A673 (cell line): ENCODE measurements around the gene COQ8A. TPM values are rescaled to one million over a fixed set of nuclear protein-coding genes. Genes with fewer than 3 reads are reported as not detected.

Experiments
- BruUV-seq: library from RNA; stranded (reverse); fragments of 400-500 nt; replicated peaks from 2 replicates; lab custom pipeline; 2021; lab: Mats Ljungman, UMichigan
- CTCF ChIA-PET: fragments of 300-600 bp; sonication (Branson Sonifier 250); formaldehyde crosslinking; loops from one replicate; lab custom pipeline; 2022; ENCODE audit warnings: antibody characterized with exemption; lab: Charles Lee
- POLR2A ChIA-PET: fragments of 300-600 bp; sonication (Branson Sonifier 250); formaldehyde crosslinking; loops from one replicate; lab custom pipeline; 2022; ENCODE audit warnings: antibody characterized with exemption; ENCODE audit not compliant: low non-redundant PET; lab: Charles Lee
- DNase-seq: peaks from one replicate; pipeline ENCODE4 v3.0.0-alpha.2; 2015; ENCODE audit warnings: low spot score
- H3K27ac ChIP-seq: fragments of 200-600 bp; sonication (generic); 2 replicates; pipeline ENCODE4 v1.5.1; 2016; ENCODE audit warnings: mixed run types, low read depth, mild to moderate bottlenecking, mixed read lengths, antibody characterized with exemption, low read length; ENCODE audit not compliant: poor library complexity, severe bottlenecking
- H3K27me3 ChIP-seq: fragments of 200-600 bp; sonication (generic); replicated peaks from 2 replicates; pipeline ENCODE4 v1.6.1; 2017; ENCODE audit warnings: mixed run types, low read depth, mild to moderate bottlenecking, mixed read lengths, antibody characterized with exemption, low read length; ENCODE audit not compliant: insufficient read depth, poor library complexity
- H3K36me3 ChIP-seq: fragments of 200-600 bp; sonication (generic); 2 replicates; pipeline ENCODE4 v1.6.1; 2016; ENCODE audit warnings: mixed run types, mild to moderate bottlenecking, mixed read lengths, antibody characterized with exemption, low read length; ENCODE audit not compliant: insufficient read depth, poor library complexity, severe bottlenecking
- H3K4me1 ChIP-seq: fragments of 200-600 bp; sonication (generic); 2 replicates; pipeline ENCODE4 v1.6.1; 2017; ENCODE audit warnings: mixed run types, mild to moderate bottlenecking, mixed read lengths, antibody characterized with exemption, low read length; ENCODE audit not compliant: insufficient read depth, poor library complexity, severe bottlenecking
- H3K4me3 ChIP-seq: fragments of 200-600 bp; sonication (generic); 2 replicates; pipeline ENCODE4 v1.5.1; 2016; ENCODE audit warnings: low read depth, mixed run types, mild to moderate bottlenecking, mixed read lengths, low read length; ENCODE audit not compliant: poor library complexity, severe bottlenecking
- H3K9me3 ChIP-seq: fragments of 200-600 bp; sonication (generic); 2 replicates; pipeline ENCODE4 v1.6.1; 2016; ENCODE audit warnings: mixed run types, low read depth, mild to moderate bottlenecking, mixed read lengths, antibody characterized with exemption, low read length; ENCODE audit not compliant: poor library complexity, severe bottlenecking
- CTCF ChIP-seq: fragments of 300-800, 200-600 bp; sonication (generic); conservative IDR thresholded peaks from 2 replicates; pipeline ENCODE4 v1.5.1; 2017; ENCODE audit warnings: low read depth, mild to moderate bottlenecking, antibody characterized with exemption, low read length, moderate library complexity, mixed read lengths
- EZH2 ChIP-seq: fragments of 200-600 bp; sonication (generic); IDR thresholded peaks from 2 replicates; pipeline ENCODE4 v1.6.1; 2017; ENCODE audit warnings: borderline replicate concordance, low read depth, mild to moderate bottlenecking, mixed read lengths, antibody characterized with exemption, low read length; ENCODE audit not compliant: poor library complexity, severe bottlenecking
- intact Hi-C: fragments of 100-400 bp; cut with micrococcal nuclease; formaldehyde crosslinking; loops from one replicate; pipeline ENCODE4 v1.10.0; 2022; ENCODE audit not compliant: unreplicated experiment
- total RNA-seq: library from RNA; stranded (reverse); gene quantifications from 2 replicates; pipeline ENCODE4 v1.2.3, GENCODE V29; 2021

The COQ8A gene
- total RNA-seq, 1 experiment from 2014 or later = 7.7 TPM

GRCh38 chr1:226976978-226977642 is 37.0 kb downstream of the COQ8A start:
- Histone ChIP-seq H3K4me3 (no peak overlapping the region), H3K27me3 (no peaks in the 10 kb centered on the region), H3K9me3 (no peaks in the 10 kb centered on the region), H3K27ac (no peak overlapping the region), H3K36me3 (no peaks in the 10 kb centered on the region), H3K4me1 (no peaks in the 10 kb centered on the region)
- TF ChIP-seq EZH2 (no peak), CTCF (no peak)
- no TSS peak for BruUV-seq
- POLR2A ChIA-PET = no interaction called here
- DNase-seq = no peak
- intact Hi-C loops = no loop called here
- CTCF ChIA-PET = no interaction called here

GRCh38 chr1:226977643-226978431 is 37.7 kb downstream of the COQ8A start:
- Histone ChIP-seq H3K36me3 (no peaks in the 10 kb centered on the region), H3K4me1 (no peaks in the 10 kb centered on the region), H3K9me3 (no peaks in the 10 kb centered on the region), H3K4me3 (no peak overlapping the region), H3K27me3 (no peaks in the 10 kb centered on the region), H3K27ac (no peak overlapping the region)
- POLR2A ChIA-PET = no interaction called here
- CTCF ChIA-PET = no interaction called here
- BruUV-seq = no TSS peak
- intact Hi-C loops = no loop called here
- DNase-seq = no peak
- TF ChIP-seq EZH2 (no peak), CTCF (no peak)

- no peaks in the 10 kb centered on the region for H3K27me3 ChIP-seq
- no peak overlapping the region for H3K27ac ChIP-seq
- no TSS peak for BruUV-seq
- intact Hi-C loops = no loop called here
- no peak overlapping the region for H3K4me3 ChIP-seq
- CTCF ChIA-PET = no interaction called here
- POLR2A ChIA-PET = no interaction called here
- H3K36me3 ChIP-seq = no peaks in the 10 kb centered on the region
- H3K4me1 ChIP-seq = no peaks in the 10 kb centered on the region
- TF ChIP-seq CTCF (no peak), EZH2 (no peak)
- no peak for DNase-seq
- H3K9me3 ChIP-seq = no peaks in the 10 kb centered on the region
These were observed 38.5 kb downstream of the COQ8A start for GRCh38 chr1:226978432-226979114.
